GM23338 (cell line): ENCODE measurements around the gene HOXA11. TPM values are rescaled to one million over a fixed set of nuclear protein-coding genes. Genes with fewer than 3 reads are reported as not detected.
A peak's percentile ranks its signal among the peaks of the same experiment; 100 is the strongest.

Experiments used
- ATAC-seq: fragments of 200-7000 bp; cut with Tn5 transposase; 3 replicates; pipeline ENCODE4 v1.9.1; 2020
- DNase-seq: peaks from one replicate; pipeline ENCODE4 v3.0.0-alpha.2; 2015; ENCODE audit warnings: low spot score
- H2AFZ ChIP-seq: fragments of 200-600 bp; sonication (generic); 2 replicates; pipeline ENCODE4 v1.8.0; 2016; ENCODE audit warnings: antibody characterized with exemption, mild to moderate bottlenecking, moderate library complexity
- H3F3A ChIP-seq: fragments of 200-600 bp; sonication (generic); replicated peaks from 2 replicates; pipeline ENCODE4 v1.8.0; 2017; ENCODE audit warnings: antibody characterized with exemption, mixed run types, low read depth
- H3K27ac ChIP-seq: fragments of 200-600 bp; sonication (generic); 2 replicates; pipeline ENCODE4 v1.6.1; 2016; ENCODE audit warnings: low read depth
- H3K27me3 ChIP-seq: fragments of 200-600 bp; sonication (generic); 2 replicates; pipeline ENCODE4 v1.8.0; 2016; ENCODE audit warnings: mild to moderate bottlenecking, mixed run types, moderate library complexity; ENCODE audit not compliant: insufficient read depth
- H3K36me3 ChIP-seq: fragments of 200-600 bp; sonication (generic); 2 replicates; pipeline ENCODE4 v1.8.0; 2016; ENCODE audit warnings: mild to moderate bottlenecking; ENCODE audit not compliant: insufficient read depth
- H3K4me1 ChIP-seq: fragments of 200-600 bp; sonication (generic); 2 replicates; pipeline ENCODE4 v1.8.0; 2016; ENCODE audit warnings: mild to moderate bottlenecking, moderate library complexity; ENCODE audit not compliant: insufficient read depth
- H3K4me2 ChIP-seq: fragments of 200-600 bp; sonication (generic); 2 replicates; pipeline ENCODE4 v1.7.1; 2017; ENCODE audit warnings: mixed run types
- H3K4me3 ChIP-seq: fragments of 200-600 bp; sonication (generic); 2 replicates; pipeline ENCODE4 v1.6.1; 2016; ENCODE audit warnings: mixed run types
- H3K79me2 ChIP-seq: fragments of 200-600 bp; sonication (generic); replicated peaks from 2 replicates; pipeline ENCODE4 v1.8.0; 2017; ENCODE audit warnings: mild to moderate bottlenecking; ENCODE audit not compliant: insufficient read depth
- H3K9me2 ChIP-seq: fragments of 200-600 bp; sonication (generic); 2 replicates; pipeline ENCODE4 v1.8.0; 2017; ENCODE audit not compliant: insufficient read depth
- H4K20me1 ChIP-seq: fragments of 200-600 bp; sonication (generic); replicated peaks from 2 replicates; pipeline ENCODE4 v1.8.0; 2017; ENCODE audit warnings: mild to moderate bottlenecking; ENCODE audit not compliant: insufficient read depth
- H3K27ac Mint-ChIP-seq: 2 replicates; pipeline ENCODE4 v1.8.0; 2020; ENCODE audit warnings: inconsistent platforms, mild to moderate bottlenecking, moderate library complexity, mixed read lengths
- H3K27me3 Mint-ChIP-seq: 3 replicates; pipeline ENCODE4 v1.8.0; 2022; ENCODE audit warnings: low read depth, mild to moderate bottlenecking, moderate library complexity, mixed read lengths, inconsistent platforms; ENCODE audit not compliant: insufficient read depth, poor library complexity
- H3K36me3 Mint-ChIP-seq: 3 replicates; pipeline ENCODE4 v1.8.0; 2021; ENCODE audit warnings: low read depth, mild to moderate bottlenecking, inconsistent platforms, moderate library complexity, mixed read lengths
- H3K4me1 Mint-ChIP-seq: 3 replicates; pipeline ENCODE4 v1.8.0; 2020; ENCODE audit warnings: mild to moderate bottlenecking, inconsistent platforms, mixed read lengths
- H3K4me3 Mint-ChIP-seq: 3 replicates; pipeline ENCODE4 v1.8.0; 2021; ENCODE audit warnings: moderate library complexity, mild to moderate bottlenecking, inconsistent platforms, mixed read lengths
- H3K9me3 Mint-ChIP-seq: 3 replicates; pipeline ENCODE4 v1.8.0; 2020; ENCODE audit warnings: moderate library complexity, mild to moderate bottlenecking, inconsistent platforms, mixed read lengths
- CREB1 ChIP-seq: fragments of 250-450 bp; sonication (Bioruptor Pico); IDR thresholded peaks from 2 replicates; pipeline ENCODE4 v1.5.0; 2020; ENCODE audit warnings: low read depth, mild to moderate bottlenecking, moderate library complexity
- EZH2 ChIP-seq: fragments of 200-600 bp; sonication (generic); IDR thresholded peaks from one replicate; pipeline ENCODE4 v1.8.0; 2017; ENCODE audit warnings: antibody characterized with exemption, mild to moderate bottlenecking, low read depth; ENCODE audit not compliant: unreplicated experiment
- EZH2phosphoT487 ChIP-seq: fragments of 200-600 bp; sonication (generic); IDR thresholded peaks from one replicate; pipeline ENCODE4 v1.8.1; 2018; ENCODE audit warnings: antibody characterized with exemption; ENCODE audit not compliant: unreplicated experiment
- JUNB ChIP-seq: IDR thresholded peaks from one replicate; pipeline ENCODE4 v1.6.1; 2016; ENCODE audit warnings: antibody characterized with exemption; ENCODE audit not compliant: unreplicated experiment
- POLR2AphosphoS5 ChIP-seq: IDR thresholded peaks from 2 replicates; pipeline ENCODE4 v1.6.1; 2016; ENCODE audit warnings: antibody characterized with exemption, low read depth
- polyA plus RNA-seq: library from polyadenylated mRNA; unstranded; fragments of >200 nt; fragmentation: Nextera tagmentation; extraction: Ambion mirVana; gene quantifications from 2 replicates; pipeline ENCODE4 v1.2.1, GENCODE V29; 2016
- total RNA-seq: library from RNA; depleted of rRNA; stranded (reverse); fragments of >200 nt; shearing (Covaris generic); gene quantifications from 2 replicates; pipeline ENCODE4 v1.2.3, GENCODE V29; 2014
- TF ChIP-seq, protein P1 (sequence below), 2 experiments: fragments of 200-600 bp in 1 of 2; sonication (generic) in 1 of 2; conservative IDR thresholded peaks; 2 replicates each; pipeline versions ENCODE4 v1.5.1 to v1.6.1; 2016 to 2017; ENCODE audit warnings: antibody characterized with exemption in 2 of 2, low read depth in 2 of 2, mild to moderate bottlenecking in 2 of 2, moderate library complexity in 1 of 2
- TF ChIP-seq, protein P2 (sequence below): IDR thresholded peaks from one replicate; pipeline ENCODE4 v1.6.1; 2018; ENCODE audit warnings: antibody characterized with exemption; ENCODE audit not compliant: unreplicated experiment

The HOXA11 gene
- total and polyA plus RNA-seq, 2 experiments from 2014 or later: not detected

DNA sequence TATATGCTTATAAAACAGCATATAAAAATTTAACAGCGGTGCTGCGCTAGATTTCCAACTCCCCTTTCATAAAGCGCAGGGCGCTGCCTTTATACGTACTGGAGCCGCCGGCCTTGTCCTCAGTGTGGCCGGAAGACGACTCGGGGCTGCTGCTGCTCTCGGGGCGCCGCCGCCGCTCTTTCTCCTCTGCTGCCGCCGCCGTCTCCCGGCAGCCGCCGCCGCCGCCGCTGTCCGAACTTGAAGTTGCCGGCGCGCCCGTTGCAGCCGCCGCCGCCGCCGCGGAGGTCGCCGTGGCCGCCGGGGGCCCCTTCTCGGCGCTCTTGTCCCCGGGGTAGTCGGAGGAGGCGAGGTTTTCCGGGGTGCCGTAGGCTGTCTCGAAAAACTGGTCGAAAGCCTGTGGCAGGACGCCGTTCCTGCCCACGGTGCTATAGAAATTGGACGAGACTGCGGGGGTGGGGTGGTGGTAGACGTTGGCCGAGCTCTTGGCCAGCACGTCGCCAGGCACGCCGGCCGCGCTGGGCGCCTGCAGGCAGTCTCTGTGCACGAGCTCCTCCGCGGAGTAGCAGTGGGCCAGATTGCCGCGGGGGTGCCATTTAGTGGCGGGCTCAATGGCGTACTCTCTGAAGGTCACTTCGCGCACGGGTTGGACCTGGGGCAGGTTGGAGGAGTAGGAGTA, 557 bp downstream of the HOXA11 start:
- Histone ChIP-seq H3K79me2 (no peaks in the 10 kb centered on the region), H3K4me3 (peak overlapping the region; percentile 44; the same call in 1 of the 2 replicates), H3K4me1 (peaks cover 69% of the 10 kb centered on the region), H3K27me3 (peaks cover 100% of the 10 kb centered on the region), H3K9me2 (no peaks in the 10 kb centered on the region), H4K20me1 (peaks cover 53% of the 10 kb centered on the region), H3F3A (peaks cover 57% of the 10 kb centered on the region), H2AFZ (no peak overlapping the region), H3K27ac (no peak overlapping the region), H3K4me2 (peak overlapping the region; percentile 72), H3K36me3 (no peaks in the 10 kb centered on the region)
- Mint-ChIP-seq H3K27me3 (peaks cover 100% of the 10 kb centered on the region), H3K36me3 (no peaks in the 10 kb centered on the region), H3K27ac (no peak overlapping the region), H3K9me3 (peaks cover 7% of the 10 kb centered on the region; the same call in 2 of the 3 replicates), H3K4me3 (peak overlapping the region; percentile 32; the same call in 2 of the 3 replicates), H3K4me1 (peaks cover 41% of the 10 kb centered on the region)
- TF ChIP-seq JUNB: no peak
- TF ChIP-seq EZH2phosphoT487: peak; percentile 70
- TF ChIP-seq EZH2: peak; percentile 66
- TF ChIP-seq CREB1 (CRISPR knock-in tag): peak; percentile 56; the same call in 1 of the 2 replicates
- TF ChIP-seq, protein P1, sequence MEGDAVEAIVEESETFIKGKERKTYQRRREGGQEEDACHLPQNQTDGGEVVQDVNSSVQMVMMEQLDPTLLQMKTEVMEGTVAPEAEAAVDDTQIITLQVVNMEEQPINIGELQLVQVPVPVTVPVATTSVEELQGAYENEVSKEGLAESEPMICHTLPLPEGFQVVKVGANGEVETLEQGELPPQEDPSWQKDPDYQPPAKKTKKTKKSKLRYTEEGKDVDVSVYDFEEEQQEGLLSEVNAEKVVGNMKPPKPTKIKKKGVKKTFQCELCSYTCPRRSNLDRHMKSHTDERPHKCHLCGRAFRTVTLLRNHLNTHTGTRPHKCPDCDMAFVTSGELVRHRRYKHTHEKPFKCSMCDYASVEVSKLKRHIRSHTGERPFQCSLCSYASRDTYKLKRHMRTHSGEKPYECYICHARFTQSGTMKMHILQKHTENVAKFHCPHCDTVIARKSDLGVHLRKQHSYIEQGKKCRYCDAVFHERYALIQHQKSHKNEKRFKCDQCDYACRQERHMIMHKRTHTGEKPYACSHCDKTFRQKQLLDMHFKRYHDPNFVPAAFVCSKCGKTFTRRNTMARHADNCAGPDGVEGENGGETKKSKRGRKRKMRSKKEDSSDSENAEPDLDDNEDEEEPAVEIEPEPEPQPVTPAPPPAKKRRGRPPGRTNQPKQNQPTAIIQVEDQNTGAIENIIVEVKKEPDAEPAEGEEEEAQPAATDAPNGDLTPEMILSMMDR (conservative IDR thresholded peaks at IDR 0.05; ENCODE audit: low read depth in 2 of 2): no peak
- ATAC-seq (no peak), DNase-seq (peak; percentile 76)

DNA sequence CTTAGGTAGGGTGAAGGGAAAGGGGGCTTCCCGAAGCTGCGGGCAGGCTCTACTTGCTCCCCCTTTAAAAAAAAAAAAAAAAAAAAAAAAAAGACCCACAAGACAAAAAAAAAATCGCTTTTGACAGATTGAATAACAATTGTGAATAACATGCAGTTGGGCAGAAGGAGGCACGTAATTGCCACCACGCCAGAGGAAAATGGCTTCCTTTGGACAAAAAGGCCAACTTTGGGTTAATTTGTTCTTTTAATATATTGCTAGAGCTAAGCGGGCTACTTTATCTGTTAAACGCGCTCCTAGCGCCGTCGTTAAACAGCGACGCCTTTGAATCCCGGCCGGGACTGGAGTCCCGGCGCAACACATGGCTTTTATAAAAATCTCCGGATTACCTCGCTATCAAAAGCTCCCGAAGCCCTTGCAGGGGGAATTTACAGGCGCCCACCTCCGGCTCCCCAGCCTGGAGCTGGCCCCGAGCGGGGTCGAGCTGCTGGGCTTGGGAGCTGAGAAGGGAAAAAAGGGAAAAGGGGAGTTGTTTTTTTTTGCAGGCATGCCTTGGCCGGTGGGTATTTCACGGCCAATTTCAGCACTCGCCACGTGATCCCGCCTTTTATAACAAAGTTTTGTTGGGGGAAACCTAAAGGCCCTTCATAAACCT, 1.2 kb downstream of the HOXA11 start:
- H3K4me1 Mint-ChIP-seq: peaks cover 46% of the 10 kb centered on the region
- Histone ChIP-seq H2AFZ (no peak overlapping the region), H3K4me2 (peak overlapping the region; percentile 72), H3K4me3 (peak overlapping the region; percentile 44; the same call in 1 of the 2 replicates), H3K9me2 (no peaks in the 10 kb centered on the region), H3K27me3 (peaks cover 100% of the 10 kb centered on the region), H3K36me3 (no peaks in the 10 kb centered on the region), H3F3A (peaks cover 60% of the 10 kb centered on the region), H4K20me1 (peaks cover 57% of the 10 kb centered on the region), H3K79me2 (no peaks in the 10 kb centered on the region), H3K27ac (no peak overlapping the region), H3K4me1 (peaks cover 70% of the 10 kb centered on the region)
- peak overlapping the region; percentile 34; the same call in 2 of the 3 replicates for H3K4me3 Mint-ChIP-seq
- TF ChIP-seq EZH2phosphoT487: peak; percentile 73
- TF ChIP-seq, protein P2, sequence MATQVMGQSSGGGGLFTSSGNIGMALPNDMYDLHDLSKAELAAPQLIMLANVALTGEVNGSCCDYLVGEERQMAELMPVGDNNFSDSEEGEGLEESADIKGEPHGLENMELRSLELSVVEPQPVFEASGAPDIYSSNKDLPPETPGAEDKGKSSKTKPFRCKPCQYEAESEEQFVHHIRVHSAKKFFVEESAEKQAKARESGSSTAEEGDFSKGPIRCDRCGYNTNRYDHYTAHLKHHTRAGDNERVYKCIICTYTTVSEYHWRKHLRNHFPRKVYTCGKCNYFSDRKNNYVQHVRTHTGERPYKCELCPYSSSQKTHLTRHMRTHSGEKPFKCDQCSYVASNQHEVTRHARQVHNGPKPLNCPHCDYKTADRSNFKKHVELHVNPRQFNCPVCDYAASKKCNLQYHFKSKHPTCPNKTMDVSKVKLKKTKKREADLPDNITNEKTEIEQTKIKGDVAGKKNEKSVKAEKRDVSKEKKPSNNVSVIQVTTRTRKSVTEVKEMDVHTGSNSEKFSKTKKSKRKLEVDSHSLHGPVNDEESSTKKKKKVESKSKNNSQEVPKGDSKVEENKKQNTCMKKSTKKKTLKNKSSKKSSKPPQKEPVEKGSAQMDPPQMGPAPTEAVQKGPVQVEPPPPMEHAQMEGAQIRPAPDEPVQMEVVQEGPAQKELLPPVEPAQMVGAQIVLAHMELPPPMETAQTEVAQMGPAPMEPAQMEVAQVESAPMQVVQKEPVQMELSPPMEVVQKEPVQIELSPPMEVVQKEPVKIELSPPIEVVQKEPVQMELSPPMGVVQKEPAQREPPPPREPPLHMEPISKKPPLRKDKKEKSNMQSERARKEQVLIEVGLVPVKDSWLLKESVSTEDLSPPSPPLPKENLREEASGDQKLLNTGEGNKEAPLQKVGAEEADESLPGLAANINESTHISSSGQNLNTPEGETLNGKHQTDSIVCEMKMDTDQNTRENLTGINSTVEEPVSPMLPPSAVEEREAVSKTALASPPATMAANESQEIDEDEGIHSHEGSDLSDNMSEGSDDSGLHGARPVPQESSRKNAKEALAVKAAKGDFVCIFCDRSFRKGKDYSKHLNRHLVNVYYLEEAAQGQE: no peak
- peak; percentile 97 for TF ChIP-seq EZH2
- no peak for TF ChIP-seq POLR2AphosphoS5
- H3K27ac Mint-ChIP-seq: no peak overlapping the region
- H3K27me3 Mint-ChIP-seq: peaks cover 100% of the 10 kb centered on the region
- ATAC-seq (no peak), DNase-seq (no peak)
- H3K9me3 Mint-ChIP-seq: peaks cover 7% of the 10 kb centered on the region; the same call in 2 of the 3 replicates
- no peaks in the 10 kb centered on the region for H3K36me3 Mint-ChIP-seq
